Astrocyte (in vitro differentiated cells and primary cell): ENCODE results near the gene ZSWIM9. TPM values are rescaled to one million over a fixed set of nuclear protein-coding genes. Genes with fewer than 3 reads are reported as not detected.

Experiments used
- DNase-seq: peaks from one replicate; pipeline ENCODE4 v3.0.0-alpha.2; 2010; ENCODE audit warnings: low read depth
- FAIRE-seq: peaks from 2 replicates; lab custom pipeline; 2011; peaks lifted over from hg19 to GRCh38; lab: Jason Lieb, UNC
- H2AFZ ChIP-seq: 2 replicates; pipeline ENCODE4 v1.6.0; 2012; ENCODE audit warnings: low read depth, low read length, inconsistent platforms
- H3K27ac ChIP-seq: 2 replicates; pipeline ENCODE4 v1.5.1; 2011; ENCODE audit warnings: low read depth, low read length, inconsistent platforms
- H3K27me3 ChIP-seq: 2 replicates; pipeline ENCODE4 v1.6.0; 2011; ENCODE audit warnings: low read length, inconsistent platforms; ENCODE audit not compliant: insufficient read depth
- H3K36me3 ChIP-seq: 2 replicates; pipeline ENCODE4 v1.5.1; 2011; ENCODE audit warnings: low read length, inconsistent platforms; ENCODE audit not compliant: insufficient read depth
- H3K4me1 ChIP-seq: 2 replicates; pipeline ENCODE4 v1.5.1; 2011; ENCODE audit warnings: low read length, inconsistent platforms; ENCODE audit not compliant: insufficient read depth
- H3K4me2 ChIP-seq: 2 replicates; pipeline ENCODE4 v1.6.0; 2012; ENCODE audit warnings: low read length, inconsistent platforms
- H3K4me3 ChIP-seq: 2 replicates; pipeline ENCODE4 v1.5.1; 2011; ENCODE audit warnings: low read depth, mild to moderate bottlenecking, low read length, inconsistent platforms; ENCODE audit not compliant: insufficient read depth
- H3K79me2 ChIP-seq: 2 replicates; pipeline ENCODE4 v1.6.0; 2012; ENCODE audit warnings: mild to moderate bottlenecking, low read length, inconsistent platforms; ENCODE audit not compliant: insufficient read depth
- H3K9ac ChIP-seq: 2 replicates; pipeline ENCODE4 v1.6.0; 2012; ENCODE audit warnings: mild to moderate bottlenecking, low read length, inconsistent platforms
- H3K9me3 ChIP-seq: 2 replicates; pipeline ENCODE4 v1.5.1; 2012; ENCODE audit warnings: low read depth, mild to moderate bottlenecking, low read length, inconsistent platforms; ENCODE audit not compliant: insufficient read depth
- H4K20me1 ChIP-seq: 2 replicates; pipeline ENCODE4 v1.6.0; 2012; ENCODE audit warnings: low read length, inconsistent platforms; ENCODE audit not compliant: insufficient read depth
- H3K27ac Mint-ChIP-seq: one replicate; pipeline ENCODE4 v1.8.0; 2021; ENCODE audit warnings: mild to moderate bottlenecking, mixed read lengths; ENCODE audit not compliant: unreplicated experiment
- H3K27me3 Mint-ChIP-seq: one replicate; pipeline ENCODE4 v1.8.0; 2021; ENCODE audit warnings: low read depth, mixed read lengths; ENCODE audit not compliant: unreplicated experiment
- H3K36me3 Mint-ChIP-seq: one replicate; pipeline ENCODE4 v1.8.0; 2021; ENCODE audit warnings: low read depth, mixed read lengths; ENCODE audit not compliant: unreplicated experiment
- H3K4me1 Mint-ChIP-seq: one replicate; pipeline ENCODE4 v1.8.0; 2021; ENCODE audit warnings: low read depth, mixed read lengths; ENCODE audit not compliant: unreplicated experiment
- H3K4me3 Mint-ChIP-seq: one replicate; pipeline ENCODE4 v1.8.0; 2021; ENCODE audit warnings: mild to moderate bottlenecking, moderate library complexity, mixed read lengths; ENCODE audit not compliant: unreplicated experiment
- H3K9me3 Mint-ChIP-seq: one replicate; pipeline ENCODE4 v1.8.0; 2021; ENCODE audit warnings: mild to moderate bottlenecking, mixed read lengths; ENCODE audit not compliant: unreplicated experiment
- EZH2 ChIP-seq: IDR thresholded peaks from 2 replicates; pipeline ENCODE4 v1.6.1; 2012; ENCODE audit warnings: mild to moderate bottlenecking, low read length, inconsistent platforms; ENCODE audit not compliant: insufficient read depth
- total RNA-seq: library from RNA; stranded (reverse); gene quantifications from 2 replicates; pipeline ENCODE4 v1.2.1, GENCODE V29; 2021
- TF ChIP-seq, protein P1 (sequence below): IDR thresholded peaks from 2 replicates; pipeline ENCODE4 v1.5.1; 2011; ENCODE audit warnings: low read depth, mild to moderate bottlenecking, inconsistent platforms, low read length, moderate library complexity; ENCODE audit not compliant: insufficient read depth

Gene ZSWIM9
- total RNA-seq, 1 donor from 2014 or later, result 4.7 TPM

DNA sequence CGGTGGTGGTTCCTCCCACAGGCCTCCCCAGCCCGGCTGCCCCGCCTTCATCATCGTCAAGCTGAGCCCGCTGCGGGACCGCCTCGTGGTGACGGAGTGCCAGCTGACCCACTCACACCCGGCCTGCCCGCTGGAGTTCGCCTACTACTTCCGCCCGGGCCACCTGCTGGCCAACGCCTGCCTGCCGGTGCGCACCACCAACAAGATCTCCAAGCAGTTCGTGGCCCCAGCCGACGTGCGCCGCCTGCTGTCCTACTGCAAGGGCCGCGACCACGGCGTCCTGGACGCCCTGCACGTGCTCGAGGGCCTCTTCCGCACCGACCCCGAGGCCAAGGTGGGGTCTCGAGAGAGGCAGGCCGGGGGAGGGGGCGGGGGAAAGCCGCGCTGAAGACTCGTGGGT is 12.0 kb downstream of the ZSWIM9 start:
- H3K27ac Mint-ChIP-seq, result no peak overlapping the region
- no peaks in the 10 kb centered on the region for H3K4me1 ChIP-seq
- FAIRE-seq (no peak), DNase-seq (no peak)
- no peak overlapping the region for H3K4me3 ChIP-seq
- H3K9me3 Mint-ChIP-seq, result peaks cover 6% of the 10 kb centered on the region
- no peak overlapping the region for H3K4me2 ChIP-seq
- peaks cover 14% of the 10 kb centered on the region for H3K36me3 Mint-ChIP-seq
- no peak overlapping the region for H3K4me3 Mint-ChIP-seq
- peaks cover 2% of the 10 kb centered on the region for H3K36me3 ChIP-seq
- no peak overlapping the region for H2AFZ ChIP-seq
- no peak overlapping the region for H3K9ac ChIP-seq
- H3K4me1 Mint-ChIP-seq, result peaks cover 2% of the 10 kb centered on the region
- H4K20me1 ChIP-seq, result no peaks in the 10 kb centered on the region
- H3K27ac ChIP-seq, result no peak overlapping the region
- H3K27me3 Mint-ChIP-seq, result no peaks in the 10 kb centered on the region
- TF ChIP-seq, protein P1, sequence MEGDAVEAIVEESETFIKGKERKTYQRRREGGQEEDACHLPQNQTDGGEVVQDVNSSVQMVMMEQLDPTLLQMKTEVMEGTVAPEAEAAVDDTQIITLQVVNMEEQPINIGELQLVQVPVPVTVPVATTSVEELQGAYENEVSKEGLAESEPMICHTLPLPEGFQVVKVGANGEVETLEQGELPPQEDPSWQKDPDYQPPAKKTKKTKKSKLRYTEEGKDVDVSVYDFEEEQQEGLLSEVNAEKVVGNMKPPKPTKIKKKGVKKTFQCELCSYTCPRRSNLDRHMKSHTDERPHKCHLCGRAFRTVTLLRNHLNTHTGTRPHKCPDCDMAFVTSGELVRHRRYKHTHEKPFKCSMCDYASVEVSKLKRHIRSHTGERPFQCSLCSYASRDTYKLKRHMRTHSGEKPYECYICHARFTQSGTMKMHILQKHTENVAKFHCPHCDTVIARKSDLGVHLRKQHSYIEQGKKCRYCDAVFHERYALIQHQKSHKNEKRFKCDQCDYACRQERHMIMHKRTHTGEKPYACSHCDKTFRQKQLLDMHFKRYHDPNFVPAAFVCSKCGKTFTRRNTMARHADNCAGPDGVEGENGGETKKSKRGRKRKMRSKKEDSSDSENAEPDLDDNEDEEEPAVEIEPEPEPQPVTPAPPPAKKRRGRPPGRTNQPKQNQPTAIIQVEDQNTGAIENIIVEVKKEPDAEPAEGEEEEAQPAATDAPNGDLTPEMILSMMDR, result no peak
- TF ChIP-seq EZH2, result no peak
- H3K79me2 ChIP-seq, result no peaks in the 10 kb centered on the region
- no peaks in the 10 kb centered on the region for H3K27me3 ChIP-seq
- no peaks in the 10 kb centered on the region for H3K9me3 ChIP-seq

DNA sequence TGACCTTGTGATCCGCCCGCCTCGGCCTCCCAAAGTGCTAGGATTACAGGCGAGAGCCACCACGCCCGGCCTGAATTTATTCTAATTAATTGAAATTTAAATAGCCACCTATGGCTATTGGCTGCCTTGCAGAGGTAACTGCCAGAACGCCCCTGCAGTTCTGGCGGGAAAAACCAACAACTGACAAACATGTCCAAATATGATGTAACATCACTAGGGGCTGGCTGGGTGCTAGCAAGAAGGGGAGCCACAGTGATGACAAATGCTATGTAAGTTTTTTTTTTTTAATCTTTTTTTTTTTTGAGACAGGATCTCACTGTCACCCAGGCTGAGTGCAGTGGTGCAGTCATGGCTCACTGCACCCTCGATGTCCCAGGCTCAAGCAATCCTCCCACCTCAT is 12.9 kb downstream of the ZSWIM9 start:
- no peaks in the 10 kb centered on the region for H3K4me1 ChIP-seq
- FAIRE-seq (no peak), DNase-seq (no peak)
- TF ChIP-seq, protein P1, result no peak
- TF ChIP-seq EZH2, result no peak
- no peaks in the 10 kb centered on the region for H3K79me2 ChIP-seq
- Mint-ChIP-seq H3K27ac (no peak overlapping the region), H3K4me3 (no peak overlapping the region), H3K36me3 (peaks cover 18% of the 10 kb centered on the region), H3K4me1 (peaks cover 2% of the 10 kb centered on the region), H3K27me3 (no peaks in the 10 kb centered on the region), H3K9me3 (peaks cover 6% of the 10 kb centered on the region)
- H3K27me3 ChIP-seq, result no peaks in the 10 kb centered on the region
- H3K4me3 ChIP-seq, result no peak overlapping the region
- H3K9me3 ChIP-seq, result no peaks in the 10 kb centered on the region
- no peak overlapping the region for H3K9ac ChIP-seq
- peaks cover 2% of the 10 kb centered on the region for H3K36me3 ChIP-seq
- no peak overlapping the region for H3K27ac ChIP-seq
- H2AFZ ChIP-seq, result no peak overlapping the region
- no peaks in the 10 kb centered on the region for H4K20me1 ChIP-seq
- no peak overlapping the region for H3K4me2 ChIP-seq

DNA sequence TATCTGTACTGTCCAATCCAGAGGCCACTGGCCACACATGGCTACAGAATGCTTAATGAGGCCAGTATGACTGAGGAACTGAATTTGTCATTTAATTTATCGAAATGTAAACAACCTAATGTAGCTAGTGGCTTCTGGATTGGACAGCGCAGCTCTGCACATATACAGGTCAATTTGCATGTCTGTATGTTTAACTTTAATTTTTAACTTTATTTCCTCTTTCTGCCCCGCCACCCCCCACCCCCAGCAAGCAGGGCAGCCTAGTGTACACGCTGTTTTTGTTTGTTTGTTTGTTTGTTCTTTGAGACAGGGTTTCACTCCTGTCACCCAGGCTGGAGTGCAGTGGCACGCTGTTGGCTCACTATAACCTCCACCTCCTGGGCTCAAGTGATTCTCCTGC is 15.5 kb downstream of the ZSWIM9 start:
- DNase-seq (no peak), FAIRE-seq (no peak)
- H3K36me3 ChIP-seq, result no peaks in the 10 kb centered on the region
- H4K20me1 ChIP-seq, result no peaks in the 10 kb centered on the region
- H3K9me3 ChIP-seq, result no peaks in the 10 kb centered on the region
- H3K27ac ChIP-seq, result no peak overlapping the region
- no peaks in the 10 kb centered on the region for H3K79me2 ChIP-seq
- no peak overlapping the region for H3K4me2 ChIP-seq
- H3K9me3 Mint-ChIP-seq, result peaks cover 6% of the 10 kb centered on the region
- H3K4me3 ChIP-seq, result no peak overlapping the region
- peaks cover 2% of the 10 kb centered on the region for H3K4me1 Mint-ChIP-seq
- H3K4me1 ChIP-seq, result no peaks in the 10 kb centered on the region
- no peaks in the 10 kb centered on the region for H3K27me3 ChIP-seq
- TF ChIP-seq, protein P1, result no peak
- no peak for TF ChIP-seq EZH2
- no peak overlapping the region for H3K9ac ChIP-seq
- no peak overlapping the region for H3K27ac Mint-ChIP-seq
- H3K27me3 Mint-ChIP-seq, result no peaks in the 10 kb centered on the region
- H3K36me3 Mint-ChIP-seq, result peaks cover 24% of the 10 kb centered on the region
- no peak overlapping the region for H2AFZ ChIP-seq
- no peak overlapping the region for H3K4me3 Mint-ChIP-seq
